HAP-1 (cell line): ENCODE measurements around the gene TLDC2.

Source experiments
- DNase-seq, 2 experiments: peaks; one replicate each; pipeline ENCODE4 v3.0.0-alpha.2; 2016 to 2020; ENCODE audit warnings: low spot score in 2 of 2
- H3K27me3 ChIP-seq: fragments of 250-450 bp; sonication (Bioruptor Pico); 2 replicates; pipeline ENCODE4 v1.5.1; 2020; ENCODE audit warnings: low read depth, mild to moderate bottlenecking, moderate library complexity
- H3K36me3 ChIP-seq: fragments of 250-450 bp; sonication (Bioruptor Pico); replicated peaks from 2 replicates; pipeline ENCODE4 v1.5.1; 2020; ENCODE audit warnings: mild to moderate bottlenecking
- H3K4me1 ChIP-seq: fragments of 250-450 bp; sonication (Bioruptor Pico); 2 replicates; pipeline ENCODE4 v1.5.1; 2020; ENCODE audit warnings: mild to moderate bottlenecking
- H3K4me3 ChIP-seq: fragments of 250-450 bp; sonication (Bioruptor Pico); 2 replicates; pipeline ENCODE4 v1.5.1; 2020; ENCODE audit warnings: mild to moderate bottlenecking, moderate library complexity
- H3K9me3 ChIP-seq: fragments of 250-450 bp; sonication (Bioruptor Pico); 2 replicates; pipeline ENCODE4 v1.5.1; 2020; ENCODE audit warnings: mild to moderate bottlenecking, moderate library complexity
- in situ Hi-C: fragments of 300-500 bp; cut with MboI; formaldehyde crosslinking; loops from 3 replicates; pipeline ENCODE4 v1.14.3; 2020; ENCODE audit warnings: low sequenced_read_pairs, inconsistent platforms, mixed read lengths

The TLDC2 gene

DNA sequence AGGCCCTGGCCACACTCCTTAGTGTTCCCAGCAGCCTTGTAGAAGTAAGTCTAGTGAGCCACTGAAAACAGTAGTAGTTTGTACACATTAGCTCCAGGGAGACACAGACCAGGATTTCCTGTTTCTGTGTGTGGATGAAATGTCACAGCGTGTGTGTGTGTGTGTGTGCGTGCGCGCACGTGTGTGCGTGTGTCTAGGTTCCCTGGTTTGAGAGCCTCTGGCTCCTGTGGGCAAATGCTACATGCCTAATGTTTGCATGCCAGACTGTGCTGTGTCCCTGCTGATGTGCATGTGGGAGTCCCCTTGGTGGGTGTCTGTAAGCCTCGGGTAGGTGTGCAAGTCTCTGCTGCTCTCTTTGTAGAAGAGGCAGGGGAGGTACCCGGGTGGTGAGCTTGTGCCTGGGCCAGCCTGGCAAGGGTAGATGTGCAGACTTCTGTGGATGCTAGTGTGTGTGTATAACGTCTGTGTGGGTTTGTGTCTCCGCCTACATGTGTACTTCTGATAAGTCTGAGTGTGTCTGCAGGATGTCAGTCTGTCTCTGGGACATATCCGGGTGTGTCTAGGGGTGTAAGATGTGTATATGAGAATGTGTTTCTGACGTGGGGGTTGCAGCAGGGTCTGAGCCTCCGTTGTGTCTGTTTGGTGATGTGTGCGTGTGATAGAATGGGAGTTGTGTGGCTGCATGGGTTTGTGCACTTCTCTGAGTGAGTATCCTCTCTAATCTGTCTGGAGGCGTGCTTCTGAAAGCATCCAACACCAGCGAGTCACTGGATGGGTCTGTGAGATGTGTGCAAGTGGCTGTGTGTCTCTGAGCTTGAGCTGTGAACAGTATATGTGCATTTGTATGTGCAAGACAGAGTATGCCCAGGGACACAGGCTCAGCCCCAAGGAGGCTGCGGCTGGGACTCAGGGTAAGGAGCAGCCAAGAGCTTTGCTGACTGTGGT lies 19.0 kb upstream of the TLDC2 start:
- Histone ChIP-seq H3K4me1 (peaks cover 9% of the 10 kb centered on the region), H3K36me3 (peaks cover 16% of the 10 kb centered on the region), H3K9me3 (no peaks in the 10 kb centered on the region), H3K27me3 (no peaks in the 10 kb centered on the region), H3K4me3 (no peak overlapping the region)
- in situ Hi-C loops = no loop called here
- DNase-seq = no peak

DNA sequence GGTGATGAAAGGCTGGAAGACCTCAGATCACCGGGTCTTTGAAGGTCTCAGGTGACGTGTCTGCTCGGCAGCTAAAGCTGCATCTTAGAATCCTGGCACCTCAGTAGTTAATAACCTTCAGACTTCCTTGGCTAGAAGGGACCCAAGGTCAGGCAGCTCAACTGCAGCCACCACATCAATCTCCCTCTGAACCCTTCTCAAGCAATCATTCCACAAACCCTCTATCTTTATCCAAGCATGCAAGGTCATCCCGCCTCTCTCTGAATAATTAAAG lies 16.7 kb upstream of the TLDC2 start:
- no peak for DNase-seq
- Histone ChIP-seq H3K4me3 (no peak overlapping the region), H3K27me3 (no peaks in the 10 kb centered on the region), H3K4me1 (peaks cover 11% of the 10 kb centered on the region), H3K36me3 (peaks cover 16% of the 10 kb centered on the region), H3K9me3 (no peaks in the 10 kb centered on the region)
- in situ Hi-C loops = no loop called here

DNA sequence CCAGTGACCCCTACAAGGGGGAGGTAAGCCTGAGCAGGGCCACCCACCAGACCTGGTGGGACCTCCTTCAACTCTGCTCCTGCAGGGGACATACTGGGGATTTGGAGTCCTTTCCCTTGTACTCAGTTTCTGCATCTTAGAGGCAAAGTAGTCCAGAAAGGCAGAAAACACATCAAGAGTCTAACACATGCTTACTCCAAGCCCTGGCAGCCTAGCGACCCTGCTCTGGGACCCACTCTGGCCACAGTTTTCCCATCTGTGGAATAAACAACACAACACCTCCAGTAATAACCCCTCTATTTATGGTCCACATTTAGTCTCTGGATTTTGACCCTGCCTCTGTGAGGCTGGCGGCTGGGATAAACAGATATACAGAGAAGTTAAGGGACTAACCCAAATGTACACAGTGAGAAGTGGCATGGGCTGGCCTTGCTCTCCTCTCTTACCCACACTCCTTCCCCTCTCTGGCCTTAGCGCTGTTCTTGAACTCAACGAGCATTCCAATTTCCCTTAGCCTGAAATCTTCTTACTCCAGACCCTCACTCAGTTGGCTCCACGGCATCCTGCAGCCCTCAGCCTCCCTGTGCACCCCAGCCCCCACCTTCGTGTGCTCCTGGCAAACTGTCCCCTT lies 16.1 kb upstream of the TLDC2 start:
- in situ Hi-C loops = no loop called here
- peaks cover 17% of the 10 kb centered on the region for H3K4me1 ChIP-seq
- DNase-seq = no peak
- no peaks in the 10 kb centered on the region for H3K27me3 ChIP-seq
- no peak overlapping the region for H3K4me3 ChIP-seq
- H3K36me3 ChIP-seq = peaks cover 16% of the 10 kb centered on the region
- H3K9me3 ChIP-seq = no peaks in the 10 kb centered on the region

DNA sequence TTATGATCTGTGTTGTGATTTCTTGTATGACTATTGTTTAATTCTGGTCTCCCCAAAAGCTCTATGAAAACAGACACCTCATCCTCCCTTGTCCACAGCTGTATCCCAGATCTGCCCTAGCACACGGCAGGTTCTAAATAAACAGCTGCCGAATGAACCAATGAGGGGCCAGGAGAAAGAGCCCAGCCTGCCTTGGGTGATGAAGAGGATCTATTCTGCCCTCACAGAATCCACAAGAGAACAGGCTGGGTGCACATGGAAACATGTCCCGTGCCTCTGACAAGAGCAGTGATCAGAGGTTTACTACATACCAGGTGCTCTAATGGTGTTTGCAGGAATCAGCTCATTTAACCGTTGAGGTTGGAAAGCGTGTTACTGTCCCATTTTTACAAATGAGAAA lies 15.6 kb upstream of the TLDC2 start:
- no peaks in the 10 kb centered on the region for H3K9me3 ChIP-seq
- peaks cover 16% of the 10 kb centered on the region for H3K36me3 ChIP-seq
- no peaks in the 10 kb centered on the region for H3K27me3 ChIP-seq
- no peak for DNase-seq
- no peak overlapping the region for H3K4me3 ChIP-seq
- H3K4me1 ChIP-seq = peaks cover 18% of the 10 kb centered on the region
- in situ Hi-C loops = no loop called here

DNA sequence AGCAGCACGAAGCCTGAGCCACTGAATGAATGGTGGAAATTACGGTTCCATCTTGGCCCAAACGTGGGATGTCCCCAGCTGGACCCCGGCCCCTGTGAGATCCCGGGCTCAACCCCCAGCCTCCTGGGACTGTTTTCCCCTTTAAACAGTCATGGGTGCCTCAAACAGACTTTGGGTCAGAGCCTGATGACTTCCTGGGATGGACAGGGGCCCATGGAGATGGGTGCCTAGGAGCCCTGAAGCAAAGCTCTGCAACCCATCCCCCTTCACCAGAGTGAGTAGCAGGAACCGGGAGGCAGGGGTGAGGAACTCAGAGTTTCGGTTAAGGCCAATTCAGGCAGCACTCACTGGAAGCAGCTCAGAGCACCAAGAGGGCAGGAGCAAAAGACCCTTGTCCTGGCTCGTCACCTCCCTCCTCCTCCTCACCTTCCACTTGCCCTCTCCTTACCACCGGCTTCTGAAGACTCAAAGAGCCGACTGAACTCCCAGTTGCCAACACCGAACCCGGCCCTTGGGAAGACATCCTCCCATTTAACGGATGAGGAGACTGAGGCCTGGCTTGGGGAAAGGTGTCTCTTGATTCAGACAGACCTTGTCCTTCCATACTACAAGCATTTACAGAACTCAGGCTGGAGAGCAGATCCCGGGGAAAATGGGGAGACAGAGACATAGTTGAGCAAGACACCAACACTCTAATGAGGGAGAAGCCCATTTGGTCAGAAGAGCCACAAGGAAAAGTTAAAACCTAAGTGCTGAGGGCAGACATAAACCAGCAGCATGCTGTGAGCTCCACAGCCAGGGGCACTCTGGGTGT lies 14.9 kb upstream of the TLDC2 start:
- no peak for DNase-seq
- Histone ChIP-seq H3K4me3 (peak overlapping the region; percentile 67), H3K36me3 (peaks cover 16% of the 10 kb centered on the region), H3K4me1 (peaks cover 18% of the 10 kb centered on the region), H3K27me3 (no peaks in the 10 kb centered on the region), H3K9me3 (no peaks in the 10 kb centered on the region)
- in situ Hi-C loops = no loop called here

DNA sequence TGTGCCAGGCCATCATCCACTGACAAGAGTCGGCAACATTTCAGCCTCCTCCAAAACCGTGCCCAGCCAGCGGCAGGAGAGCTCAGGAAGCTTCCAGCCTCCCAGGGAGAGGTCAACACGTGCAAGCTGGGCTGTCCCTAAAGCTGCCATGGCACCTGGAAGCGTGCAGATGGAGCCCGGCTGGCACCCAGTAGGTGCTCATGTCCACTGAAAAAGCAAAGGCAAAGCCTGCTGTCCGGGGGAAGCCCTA lies 14.4 kb upstream of the TLDC2 start:
- peak overlapping the region; percentile 67 for H3K4me3 ChIP-seq
- peaks cover 16% of the 10 kb centered on the region for H3K36me3 ChIP-seq
- DNase-seq = no peak
- H3K4me1 ChIP-seq = peaks cover 18% of the 10 kb centered on the region
- H3K27me3 ChIP-seq = no peaks in the 10 kb centered on the region
- no peaks in the 10 kb centered on the region for H3K9me3 ChIP-seq
- in situ Hi-C loops = no loop called here

DNA sequence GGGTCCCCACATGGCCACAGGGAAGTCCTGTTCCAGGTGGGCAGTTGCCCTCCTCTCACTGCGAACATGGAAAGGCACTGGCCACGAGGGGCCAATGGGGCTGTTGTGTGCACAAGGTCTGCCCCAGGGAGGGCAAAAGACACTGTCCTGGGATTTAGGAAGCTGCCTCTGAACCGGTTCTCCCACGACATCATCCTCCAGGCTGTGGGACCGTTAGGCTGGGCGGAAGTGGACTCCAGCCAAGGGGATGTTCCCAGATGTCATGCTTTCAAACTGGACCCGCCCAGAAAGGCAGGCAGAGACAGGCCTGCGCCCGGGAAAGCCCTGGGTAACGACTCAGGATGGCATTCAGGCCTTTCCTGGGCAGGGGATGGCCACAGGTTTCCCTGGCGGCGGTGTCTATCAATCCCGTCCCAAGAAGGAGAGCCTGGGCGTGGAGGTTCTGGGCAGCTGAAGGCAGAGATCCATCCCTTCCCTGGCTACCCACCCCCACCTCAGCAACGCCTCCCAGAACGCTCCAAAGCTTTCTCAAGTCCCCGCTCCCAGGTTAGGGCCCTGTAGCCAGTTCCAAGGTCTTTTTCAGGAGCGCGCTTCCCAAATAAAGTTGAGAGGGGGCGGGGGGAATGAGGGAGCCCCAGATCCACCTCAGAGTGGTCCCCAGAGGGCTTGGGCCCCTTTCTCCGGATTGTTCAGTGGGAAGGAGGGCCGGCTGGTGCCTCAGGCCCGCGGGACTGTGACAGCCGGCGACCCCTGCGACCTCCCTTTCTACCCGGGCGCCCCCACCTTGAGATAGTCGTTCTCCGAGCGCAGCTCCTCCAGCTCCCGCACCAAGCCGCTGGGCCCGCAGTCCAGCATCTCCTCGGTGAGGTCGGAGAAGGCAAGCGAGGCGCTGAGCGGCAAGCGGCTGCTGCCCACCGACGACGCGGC lies 13.8 kb upstream of the TLDC2 start:
- Histone ChIP-seq H3K4me1 (peaks cover 18% of the 10 kb centered on the region), H3K36me3 (peaks cover 16% of the 10 kb centered on the region), H3K9me3 (no peaks in the 10 kb centered on the region), H3K27me3 (no peaks in the 10 kb centered on the region), H3K4me3 (peak overlapping the region; percentile 67)
- peak; percentile 68 to 84 for DNase-seq
- in situ Hi-C loops = no loop called here

DNA sequence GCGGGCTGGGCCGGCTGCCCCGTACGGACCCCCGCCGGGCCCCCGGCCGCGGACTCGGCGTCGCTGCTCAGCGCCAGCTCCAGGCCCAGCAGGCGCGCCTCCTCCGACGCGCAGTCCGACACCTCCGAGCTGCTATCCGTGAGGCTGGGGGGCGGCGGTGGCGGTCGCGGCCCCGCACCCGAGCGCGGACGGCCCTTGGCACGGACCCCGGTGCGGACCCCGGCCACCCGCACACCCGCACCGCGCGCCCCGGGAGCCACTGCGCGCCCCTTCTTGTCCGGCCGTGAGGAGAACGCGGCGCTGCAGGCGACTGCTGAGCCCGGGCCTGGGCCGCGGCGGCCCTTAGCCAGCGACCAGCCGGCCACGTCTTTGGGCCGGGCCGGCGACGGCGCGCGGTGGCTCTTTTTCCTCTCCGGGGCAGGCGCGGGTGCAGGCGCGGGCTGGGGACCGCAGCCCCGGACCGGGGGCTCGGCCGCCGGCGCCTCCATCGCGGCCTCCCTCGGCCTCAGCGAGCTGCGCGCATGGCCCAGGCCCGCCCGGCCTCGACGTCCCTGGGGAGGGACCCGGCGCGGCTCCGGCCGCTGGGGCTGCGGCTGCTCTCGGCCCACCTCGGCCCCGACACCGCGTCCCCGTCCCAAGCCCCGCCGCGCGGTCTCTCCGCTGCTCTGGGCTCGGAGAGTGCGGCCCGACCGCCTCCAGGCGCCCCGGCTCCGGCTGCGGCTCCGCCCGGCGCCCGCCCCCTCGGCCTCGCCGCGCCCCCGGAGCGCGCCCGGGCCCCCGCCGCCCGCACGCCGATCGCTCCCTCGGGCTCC lies 12.9 kb upstream of the TLDC2 start:
- in situ Hi-C loops = no loop called here
- H3K27me3 ChIP-seq = no peaks in the 10 kb centered on the region
- peak overlapping the region; percentile 67 for H3K4me3 ChIP-seq
- H3K36me3 ChIP-seq = peaks cover 12% of the 10 kb centered on the region
- no peak for DNase-seq
- H3K9me3 ChIP-seq = no peaks in the 10 kb centered on the region
- peaks cover 18% of the 10 kb centered on the region for H3K4me1 ChIP-seq

DNA sequence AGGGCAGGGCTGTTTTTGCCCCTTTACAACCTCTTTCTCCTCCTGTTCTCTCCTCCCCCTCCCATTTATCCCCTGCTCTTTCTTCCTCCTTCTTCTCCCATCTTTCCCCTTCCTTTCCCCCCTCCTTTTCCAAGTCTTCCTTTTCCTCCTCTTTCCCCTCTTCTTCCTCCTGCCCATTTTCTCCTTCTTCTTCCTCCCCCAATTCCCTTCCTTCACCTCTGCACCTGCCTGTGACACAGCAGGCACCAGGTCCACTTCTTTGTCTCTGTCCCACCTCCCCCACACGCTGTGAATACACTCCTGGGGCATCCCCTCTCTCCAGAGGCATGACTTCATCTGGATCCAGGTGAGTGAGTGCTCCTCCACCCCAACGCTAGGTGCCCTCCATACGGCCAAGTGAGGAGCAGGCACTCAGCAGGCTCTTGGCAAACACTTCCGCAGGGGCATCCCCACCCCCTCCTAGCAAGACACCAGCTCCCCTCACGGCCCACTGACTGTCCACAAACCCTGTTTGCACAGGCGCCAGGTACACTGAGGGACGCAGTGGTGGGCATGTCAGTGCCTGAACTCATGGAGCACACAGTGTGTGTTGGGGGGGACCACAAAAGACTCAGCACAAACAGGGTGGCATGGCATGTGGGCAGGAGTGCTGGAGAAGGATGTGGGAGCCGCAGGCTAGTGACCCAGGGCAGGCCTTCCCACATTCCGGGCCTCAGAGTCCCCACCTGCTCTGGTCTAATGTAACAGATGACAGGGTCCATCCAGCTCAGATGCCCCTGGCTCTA lies 10.7 kb upstream of the TLDC2 start:
- Histone ChIP-seq H3K4me1 (peaks cover 18% of the 10 kb centered on the region), H3K27me3 (no peaks in the 10 kb centered on the region), H3K9me3 (no peaks in the 10 kb centered on the region), H3K4me3 (no peak overlapping the region), H3K36me3 (peaks cover 11% of the 10 kb centered on the region)
- DNase-seq = no peak
- in situ Hi-C loops = no loop called here

DNA sequence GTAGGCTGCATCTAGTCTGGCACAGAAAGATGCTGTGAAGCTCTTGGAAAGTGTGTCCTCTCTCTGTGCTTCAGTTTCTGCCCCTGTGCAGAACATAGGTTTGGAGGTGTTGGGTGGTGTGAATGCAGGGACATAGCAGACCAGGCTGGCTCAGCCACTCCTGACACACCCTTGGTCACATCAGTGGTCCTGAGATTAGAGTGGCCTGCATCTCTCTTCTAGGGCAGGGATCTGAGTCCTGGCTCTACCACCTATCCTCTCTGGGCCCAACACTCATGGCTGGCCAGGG lies 10.1 kb upstream of the TLDC2 start:
- no peaks in the 10 kb centered on the region for H3K9me3 ChIP-seq
- no peak for DNase-seq
- H3K4me3 ChIP-seq = no peak overlapping the region
- H3K4me1 ChIP-seq = peaks cover 18% of the 10 kb centered on the region
- no peaks in the 10 kb centered on the region for H3K27me3 ChIP-seq
- in situ Hi-C loops = no loop called here
- H3K36me3 ChIP-seq = peaks cover 6% of the 10 kb centered on the region

DNA sequence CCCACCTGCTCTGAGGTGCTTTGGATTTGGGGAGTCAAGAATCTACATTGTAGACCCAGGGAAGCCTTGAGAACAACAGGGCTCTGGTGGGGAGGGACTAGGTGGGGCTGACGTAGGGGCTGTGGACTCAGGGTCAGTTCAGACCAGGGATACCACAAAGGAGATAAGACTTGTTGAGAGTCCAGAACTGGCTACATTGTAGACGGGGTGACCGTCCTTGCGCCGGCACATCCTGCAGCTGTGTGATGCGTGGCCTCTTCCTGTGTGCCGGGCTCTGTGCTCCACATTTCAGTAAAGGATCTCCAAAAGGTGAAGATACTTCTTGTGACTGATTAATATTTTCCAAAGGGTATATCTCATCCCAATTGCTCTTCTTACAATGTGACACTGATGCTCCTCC lies 9.8 kb upstream of the TLDC2 start:
- Histone ChIP-seq H3K9me3 (no peaks in the 10 kb centered on the region), H3K4me1 (peaks cover 17% of the 10 kb centered on the region), H3K36me3 (peaks cover 2% of the 10 kb centered on the region), H3K27me3 (no peaks in the 10 kb centered on the region), H3K4me3 (no peak overlapping the region)
- DNase-seq = no peak
- in situ Hi-C loops = no loop called here

DNA sequence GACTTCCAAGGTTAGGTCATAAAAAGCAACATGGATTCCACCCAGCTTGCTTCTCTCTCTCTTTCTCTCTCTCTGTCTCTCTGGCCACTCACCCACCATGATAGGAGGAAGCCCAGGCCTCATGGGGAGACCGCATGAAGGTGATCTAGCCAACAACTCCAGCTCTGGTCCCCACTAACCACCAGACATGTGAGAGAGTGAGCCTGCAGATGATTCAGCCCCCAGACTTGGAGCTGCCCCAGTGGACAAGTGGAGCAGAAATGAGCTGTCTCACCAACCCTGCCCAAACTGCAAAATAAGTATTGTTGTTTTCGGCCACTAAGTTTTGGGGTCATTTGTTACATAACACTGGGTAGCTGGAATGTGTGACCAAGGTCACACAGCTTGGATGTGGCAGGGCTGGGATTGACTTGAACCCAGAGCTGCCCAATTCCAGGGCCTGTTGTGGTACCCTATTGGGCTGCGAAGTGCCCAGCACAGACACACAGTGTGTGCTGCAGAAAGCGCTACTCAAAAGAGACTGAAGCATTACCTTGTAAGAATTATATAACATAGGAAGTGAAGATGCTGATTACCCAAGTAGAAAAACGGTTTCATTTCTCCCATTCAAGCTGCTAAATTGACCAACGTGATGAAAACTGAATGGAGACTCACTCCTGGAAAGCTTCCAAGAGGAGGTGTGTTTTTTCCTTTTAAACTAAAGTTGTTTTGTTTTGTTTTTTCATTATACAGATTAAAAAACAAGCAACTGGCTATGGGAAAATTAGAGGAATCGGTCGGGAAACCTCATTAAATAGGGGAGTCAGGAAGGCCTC lies 9.1 kb upstream of the TLDC2 start:
- Histone ChIP-seq H3K4me3 (no peak overlapping the region), H3K4me1 (peaks cover 10% of the 10 kb centered on the region), H3K9me3 (no peaks in the 10 kb centered on the region), H3K27me3 (no peaks in the 10 kb centered on the region), H3K36me3 (no peaks in the 10 kb centered on the region)
- in situ Hi-C loops = no loop called here
- DNase-seq = no peak
